Ovary (tissue), 9 donors: Measurements from ENCODE around the gene SEPTIN2. TPM values are rescaled to one million over a fixed set of nuclear protein-coding genes. Genes with fewer than 3 reads are reported as not detected.
"Not testable (repeated sequence)": the region's sequence is repeated elsewhere in the genome, so short reads cannot be mapped to it uniquely, and the experiment has no call there.

ENCODE experiments used
- DNase-seq, 5 donors: peaks; one replicate each; pipeline ENCODE4 v3.0.0-alpha.2; 2019 to 2020
- H3K27ac ChIP-seq, 2 donors: fragments of 200-600 bp; one replicate each; pipeline versions ENCODE4 v1.5.1 to v1.8.0; 2019 to 2022
- H3K27me3 ChIP-seq: fragments of 200-600 bp; one replicate; pipeline ENCODE4 v1.8.0; 2022
- H3K36me3 ChIP-seq: fragments of 200-600 bp; sonication (generic); one replicate; pipeline ENCODE4 v1.5.1; 2019
- H3K4me1 ChIP-seq: one replicate; pipeline ENCODE4 v1.8.1; 2013; ENCODE audit warnings: mild to moderate bottlenecking, moderate library complexity; ENCODE audit not compliant: insufficient read depth
- H3K4me3 ChIP-seq: fragments of 200-600 bp; sonication (generic); one replicate; pipeline ENCODE4 v1.5.1; 2017
- H3K9me3 ChIP-seq, 2 donors: fragments of 200-600 bp in 1 of 2; sonication (generic) in 1 of 2; one replicate each; pipeline versions ENCODE4 v1.5.1 to v1.8.1; 2013 to 2019; ENCODE audit warnings: mild to moderate bottlenecking in 1 of 2, moderate library complexity in 1 of 2
- CTCF ChIP-seq, 3 donors: fragments of 450-650 bp in 2 of 3; fragments of 200-600 bp in 1 of 3; IDR thresholded peaks; one replicate each; pipeline versions ENCODE4 v1.5.1 to v1.8.0; 2016 to 2022; ENCODE audit warnings: antibody characterized with exemption in 3 of 3, mild to moderate bottlenecking in 1 of 3
- EP300 ChIP-seq: sonication (generic); formaldehyde crosslinking; IDR thresholded peaks from one replicate; pipeline ENCODE4 v1.6.1; 2017; ENCODE audit warnings: antibody characterized with exemption
- POLR2A ChIP-seq: fragments of 450-650 bp; IDR thresholded peaks from one replicate; pipeline ENCODE4 v1.6.1; 2017; ENCODE audit warnings: antibody characterized with exemption, mild to moderate bottlenecking, moderate library complexity
- WGBS, 3 donors: extraction: QIAGEN DNeasy Blood & Tissue Kit in 1 of 3; methylation state at CpG; one replicate each; pipeline versions ENCODE4 v1.1.5 to v1.1.7; 2013 to 2017; 5-methylcytosine and 5-hydroxymethylcytosine counted together
- intact Hi-C, 4 donors: fragments of 100-400 bp; cut with DNase I; formaldehyde crosslinking; loops; one replicate each; pipeline versions ENCODE4 v1.11.0 to v1.15.1; 2022 to 2023
- polyA plus RNA-seq, 2 donors: library from polyadenylated mRNA; stranded (reverse); fragments of 200-250 nt in 1 of 2; fragments of 350-450 nt in 1 of 2; fragmentation: Illumina TruSeq in 1 of 2; extraction: RNeasy Lipid Tissue Mini Kit (QIAGEN cat#74804) in 1 of 2; gene quantifications; one replicate each; pipeline ENCODE4 v1.2.3, GENCODE V29; 2013 to 2014
- total RNA-seq, 7 donors: library from RNA; depleted of rRNA in 2 of 7; stranded (reverse); fragments of >200 nt in 2 of 7; fragmentation: NEBNext Ultra II Directional in 3 of 7; extraction: Animal tissue kit (Norgen Biotek cat#: 25700) in 3 of 7; gene quantifications; one replicate each; pipeline versions ENCODE4 v1.1.0 to v1.2.4, GENCODE V29; 2016 to 2023
- donor health status: DM: no; HTN: no; CAD: no; lungs with moderate emphysema.
- donor health status: DM: no; HTN: no; CAD: no.
- donor health status: Bipolar disorder and iron deficiency.
- donor health status: DM: yes; HTN: yes; CAD: no.
- donor health status: DM: no; HTN: no; CAD: no.
- donor health status: DM: yes; HTN: yes; CAD: no.

Gene SEPTIN2
- total and polyA plus RNA-seq, 9 donors, result 184 to 403 (median 328) TPM

- H3K4me3 ChIP-seq, result peak overlapping the region; percentile 79
- H3K4me1 ChIP-seq, result peaks cover 17% of the 10 kb centered on the region
- WGBS, 3 donors, result 3 to 8% (median 4%) methylated on average over 20 to 38 of the region's 38 CpGs
- H3K36me3 ChIP-seq, result no peaks in the 10 kb centered on the region
- no peak for TF ChIP-seq POLR2A
- TF ChIP-seq EP300, result no peak
- no peaks in the 10 kb centered on the region for H3K27me3 ChIP-seq
- no peak for DNase-seq
- H3K9me3 ChIP-seq, result no peaks in the 10 kb centered on the region
- peak overlapping the region; percentile 94 to 99 for H3K27ac ChIP-seq
- intact Hi-C loops, result loop anchor here in 1 of 4 donors (2.0 kb wide), 1 partner anchor 42 kb away; the partner anchor contains the start of gene FARP2
Measured at GRCh38 chr2:241314226-241315092, 1.3 kb upstream of the SEPTIN2 start.

GRCh38 chr2:241315093-241315878 is 439 bp upstream of the SEPTIN2 start, which contains the start of gene HDLBP:
Gene HDLBP (minus strand): TSS chr2:241315672. CDS start chr2:241266869, 48,803 bp downstream.
- no peaks in the 10 kb centered on the region for H3K27me3 ChIP-seq
- intact Hi-C loops, result loop anchor here in 1 of 4 donors (2.0 kb wide), 1 partner anchor 42 kb away; the partner anchor contains the start of gene FARP2
- peak within 1 kb of the TSS; percentile 94 to 99 for H3K27ac ChIP-seq
- no peaks in the 10 kb centered on the region for H3K9me3 ChIP-seq
- 1% methylated on average over 50 to 73 of the region's 73 CpGs for WGBS, 3 donors
- DNase-seq, result peak; percentile 100
- H3K4me3 ChIP-seq, result peak within 1 kb of the TSS; percentile 79
- H3K36me3 ChIP-seq, result no peaks in the 10 kb centered on the region
- TF ChIP-seq POLR2A, result no peak
- peak in 2 of 3 donors; percentile 15 to 27 for TF ChIP-seq CTCF (IDR thresholded peaks at IDR 0.05)
- TF ChIP-seq EP300, result no peak
- peaks cover 15% of the 10 kb centered on the region for H3K4me1 ChIP-seq

- H3K4me3 ChIP-seq, result peak overlapping the region; percentile 62
- intact Hi-C loops, result no loop called here
- H3K36me3 ChIP-seq, result no peaks in the 10 kb centered on the region
- WGBS, 3 donors, result 4 to 7% (median 7%) methylated on average over 4 of the region's 4 CpGs
- H3K4me1 ChIP-seq, result peaks cover 18% of the 10 kb centered on the region
- H3K9me3 ChIP-seq, result no peaks in the 10 kb centered on the region
- TF ChIP-seq EP300, result no peak
- no peak for TF ChIP-seq CTCF (IDR thresholded peaks at IDR 0.05)
- TF ChIP-seq POLR2A, result no peak
- H3K27ac ChIP-seq, result peak overlapping the region in 1 of 2 donors; percentile 94
- H3K27me3 ChIP-seq, result no peaks in the 10 kb centered on the region
- no peak for DNase-seq
Measured at GRCh38 chr2:241316825-241317224, 1.1 kb downstream of the SEPTIN2 start.

- intact Hi-C loops, result no loop called here
- no peaks in the 10 kb centered on the region for H3K9me3 ChIP-seq
- H3K36me3 ChIP-seq, result no peaks in the 10 kb centered on the region
- H3K4me1 ChIP-seq, result peaks cover 18% of the 10 kb centered on the region
- no peak for TF ChIP-seq EP300
- no peak for TF ChIP-seq POLR2A
- no peak for TF ChIP-seq CTCF (IDR thresholded peaks at IDR 0.05)
- DNase-seq, result no peak
- H3K27ac ChIP-seq, result no peak overlapping the region
- no peaks in the 10 kb centered on the region for H3K27me3 ChIP-seq
- WGBS, 3 donors, result 9 to 19% (median 15%) methylated on average over 4 of the region's 4 CpGs
- H3K4me3 ChIP-seq, result no peak overlapping the region
Measured at GRCh38 chr2:241317391-241317790, 1.7 kb downstream of the SEPTIN2 start.

- H3K27me3 ChIP-seq, intact Hi-C loops, H3K27ac ChIP-seq, H3K9me3 ChIP-seq, H3K4me3 ChIP-seq, H3K36me3 ChIP-seq, DNase-seq: not testable (repeated sequence)
- peaks cover 13% of the 10 kb centered on the region for H3K4me1 ChIP-seq
- 83 to 90% (median 89%) methylated on average over 6 of the region's 6 CpGs for WGBS, 3 donors
Measured at GRCh38 chr2:241318830-241319229, 3.1 kb downstream of the SEPTIN2 start.
